CD4-positive, alpha-beta memory T cell (primary cell): ENCODE data around the gene TMED1. TPM values are rescaled to one million over a fixed set of nuclear protein-coding genes. Genes with fewer than 3 reads are reported as not detected.
A peak's percentile ranks its signal among the peaks of the same experiment; 100 is the strongest.

ENCODE experiments used
- CTCF ChIA-PET: fragments of 350-600 bp; sonication (Branson Sonifier 250); formaldehyde crosslinking; loops from one replicate; lab custom pipeline; 2021; ENCODE audit warnings: inconsistent platforms; ENCODE audit not compliant: partially characterized antibody; lab: Charles Lee
- POLR2A ChIA-PET: fragments of 350-600 bp; sonication (Branson Sonifier 250); formaldehyde crosslinking; loops from one replicate; lab custom pipeline; 2021; ENCODE audit not compliant: partially characterized antibody; lab: Charles Lee
- DNase-seq, 5 donors: peaks; one replicate each; pipeline versions ENCODE4 v3.0.0 to v3.0.0-alpha.2; 2020 to 2022; ENCODE audit warnings: mixed read lengths in 1 of 5
- H3K27ac ChIP-seq: one replicate; pipeline ENCODE4 v1.7.0; 2013; ENCODE audit warnings: low read depth, low read length
- H3K27me3 ChIP-seq: 2 replicates; pipeline ENCODE4 v1.7.0; 2013; ENCODE audit warnings: mild to moderate bottlenecking, low read length, moderate library complexity; ENCODE audit not compliant: insufficient read depth
- H3K36me3 ChIP-seq: 2 replicates; pipeline ENCODE4 v1.7.0; 2013; ENCODE audit warnings: mild to moderate bottlenecking, low read length, moderate library complexity; ENCODE audit not compliant: insufficient read depth
- H3K4me1 ChIP-seq: 2 replicates; pipeline ENCODE4 v1.7.0; 2013; ENCODE audit warnings: mild to moderate bottlenecking, low read length, moderate library complexity; ENCODE audit not compliant: insufficient read depth
- H3K4me3 ChIP-seq, 2 donors: one replicate each; pipeline ENCODE4 v1.7.0; 2013; ENCODE audit warnings: low read length in 2 of 2, mild to moderate bottlenecking in 1 of 2
- H3K9me3 ChIP-seq, 2 donors: one replicate each; pipeline ENCODE4 v1.7.0; 2013; ENCODE audit warnings: low read length in 2 of 2, control low read depth in 1 of 2; ENCODE audit not compliant: control insufficient read depth in 1 of 2
- H3K27ac Mint-ChIP-seq, 7 donors: one replicate each; pipeline ENCODE4 v1.8.0; 2020 to 2021; ENCODE audit warnings: mixed read lengths in 7 of 7, mild to moderate bottlenecking in 6 of 7, inconsistent platforms in 3 of 7, moderate library complexity in 3 of 7
- H3K27me3 Mint-ChIP-seq, 2 donors: one replicate each; pipeline ENCODE4 v1.8.0; 2020 to 2021; ENCODE audit warnings: mixed read lengths in 2 of 2
- H3K36me3 Mint-ChIP-seq, 2 donors: one replicate each; pipeline ENCODE4 v1.8.0; 2020 to 2021; ENCODE audit warnings: mixed read lengths in 2 of 2, inconsistent platforms in 1 of 2, mild to moderate bottlenecking in 1 of 2
- H3K4me1 Mint-ChIP-seq, 4 donors: one replicate each; pipeline ENCODE4 v1.8.0; 2020 to 2021; ENCODE audit warnings: mixed read lengths in 4 of 4, mild to moderate bottlenecking in 1 of 4
- H3K4me3 Mint-ChIP-seq, 8 donors: one replicate each; pipeline ENCODE4 v1.8.0; 2020 to 2021; ENCODE audit warnings: mixed read lengths in 8 of 8, mild to moderate bottlenecking in 7 of 8, moderate library complexity in 6 of 8, inconsistent platforms in 3 of 8
- H3K9me3 Mint-ChIP-seq, 8 donors: one replicate each; pipeline ENCODE4 v1.8.0; 2020 to 2021; ENCODE audit warnings: mixed read lengths in 8 of 8, mild to moderate bottlenecking in 5 of 8, inconsistent platforms in 3 of 8, moderate library complexity in 1 of 8
- intact Hi-C: fragments of 100-400 bp; cut with micrococcal nuclease; formaldehyde crosslinking; loops from one replicate; pipeline ENCODE4 v1.15.1; 2023
- polyA plus RNA-seq, 2 donors: library from polyadenylated mRNA; unstranded; fragments of 300-500 nt; fragmentation: Illumina TruSeq; gene quantifications; one replicate each; pipeline ENCODE4 v1.2.3, GENCODE V29; 2021
- total RNA-seq, 2 experiments: library from RNA; stranded (reverse); gene quantifications; one replicate each; pipeline ENCODE4 v1.2.3, GENCODE V29; 2021

TMED1 gene
- total and polyA plus RNA-seq, 4 experiments from 2014 or later: 9.0 to 24.9 (median 17.8) TPM

DNA sequence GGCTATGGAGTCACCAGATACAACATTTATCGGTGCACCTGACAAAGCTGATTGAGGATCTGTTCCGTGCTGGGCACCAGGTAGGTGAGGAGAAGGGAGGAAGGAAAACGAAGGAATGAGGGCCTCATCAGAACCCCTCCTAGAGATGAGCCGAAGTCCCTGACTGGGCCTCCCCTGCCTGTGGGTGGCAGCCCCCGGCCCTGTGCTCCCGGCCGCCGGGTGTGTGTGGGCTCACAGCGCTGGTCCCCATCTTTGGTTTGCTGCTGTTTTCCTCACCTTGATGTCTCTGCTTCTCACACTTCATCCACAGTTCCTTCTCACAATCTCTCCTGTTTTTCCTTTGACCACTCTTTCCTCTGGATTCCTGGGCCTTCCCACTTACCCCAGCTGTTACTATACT, 32.8 kb downstream of the TMED1 start:
- peaks cover 52% of the 10 kb centered on the region for H3K36me3 ChIP-seq
- H3K27ac ChIP-seq: no peak overlapping the region
- H3K9me3 Mint-ChIP-seq: peaks cover 0 to 1% (median 0%) of the 10 kb centered on the region in 8 donors
- H3K4me3 ChIP-seq: no peak overlapping the region
- DNase-seq: no peak
- peaks cover 38 to 57% of the 10 kb centered on the region in 2 donors for H3K36me3 Mint-ChIP-seq
- ChIA-PET POLR2A (no interaction called here), CTCF (no interaction called here)
- H3K9me3 ChIP-seq: no peaks in the 10 kb centered on the region
- intact Hi-C loops: no loop called here
- H3K4me1 ChIP-seq: peaks cover 9% of the 10 kb centered on the region
- H3K27ac Mint-ChIP-seq: peak overlapping the region in 6 of 7 donors; percentile 6 to 78 (median 48)
- H3K4me1 Mint-ChIP-seq: peaks cover 3 to 27% (median 7%) of the 10 kb centered on the region in 4 donors
- H3K27me3 ChIP-seq: no peaks in the 10 kb centered on the region
- no peaks in the 10 kb centered on the region for H3K27me3 Mint-ChIP-seq
- H3K4me3 Mint-ChIP-seq: no peak overlapping the region

DNA sequence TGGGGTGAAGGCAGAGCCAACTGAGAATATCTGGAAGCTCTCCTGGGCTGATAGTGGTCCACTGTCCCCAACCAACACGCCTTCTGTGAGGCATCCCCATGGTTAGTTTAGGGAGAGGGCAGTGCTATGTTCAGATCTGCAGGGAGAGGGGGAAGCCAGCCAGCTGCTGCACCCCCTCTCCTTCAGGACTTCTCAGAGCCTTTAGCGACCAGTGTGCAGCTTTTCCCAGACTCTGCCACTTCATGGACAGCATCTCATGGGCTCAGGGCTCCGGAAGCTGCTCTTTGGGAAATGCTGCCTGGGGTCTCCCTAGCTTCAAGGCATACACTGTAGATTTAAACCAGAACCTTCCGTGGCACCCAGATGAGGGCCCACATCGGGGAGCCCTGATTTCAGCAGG, 33.5 kb downstream of the TMED1 start:
- no peaks in the 10 kb centered on the region for H3K27me3 Mint-ChIP-seq
- no peak for DNase-seq
- CTCF ChIA-PET: no interaction called here
- H3K36me3 Mint-ChIP-seq: peaks cover 34 to 63% of the 10 kb centered on the region in 2 donors
- POLR2A ChIA-PET: no interaction called here
- Histone ChIP-seq H3K27ac (no peak overlapping the region), H3K9me3 (no peaks in the 10 kb centered on the region), H3K4me3 (no peak overlapping the region), H3K36me3 (peaks cover 52% of the 10 kb centered on the region), H3K4me1 (peaks cover 16% of the 10 kb centered on the region), H3K27me3 (no peaks in the 10 kb centered on the region)
- intact Hi-C loops: no loop called here
- peaks cover 0 to 2% (median 0%) of the 10 kb centered on the region in 8 donors for H3K9me3 Mint-ChIP-seq
- no peak overlapping the region for H3K4me3 Mint-ChIP-seq
- peaks cover 8 to 33% (median 13%) of the 10 kb centered on the region in 4 donors for H3K4me1 Mint-ChIP-seq
- H3K27ac Mint-ChIP-seq: peak overlapping the region in 2 of 7 donors; percentile 32 to 52

DNA sequence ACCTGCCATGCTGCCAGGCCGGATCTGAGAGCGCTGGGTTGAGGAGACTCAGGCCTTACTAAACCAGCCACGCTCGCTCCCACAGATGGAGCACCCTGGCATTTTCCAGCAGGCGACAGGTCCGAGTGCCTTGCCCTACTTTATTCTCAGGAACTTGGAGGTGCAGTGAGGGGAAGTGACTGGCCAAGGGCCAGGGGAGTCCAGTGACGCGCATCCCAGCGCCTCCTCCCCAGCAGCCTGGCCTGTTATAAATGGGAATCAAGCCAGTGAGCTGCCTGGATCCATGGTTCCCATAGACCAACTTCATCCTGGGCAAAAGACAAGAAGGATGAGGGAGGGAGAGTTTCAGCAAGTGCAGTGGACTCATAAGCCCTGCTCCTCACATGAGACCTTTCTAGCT, 35.5 kb downstream of the TMED1 start:
- peaks cover 36% of the 10 kb centered on the region for H3K4me1 ChIP-seq
- Mint-ChIP-seq H3K27ac (peak overlapping the region in 3 of 7 donors; percentile 37 to 98 (median 65)), H3K36me3 (peaks cover 35 to 64% of the 10 kb centered on the region in 2 donors), H3K4me1 (peaks cover 14 to 49% (median 25%) of the 10 kb centered on the region in 4 donors), H3K27me3 (no peaks in the 10 kb centered on the region), H3K9me3 (peaks cover 0 to 2% (median 0%) of the 10 kb centered on the region in 8 donors), H3K4me3 (no peak overlapping the region)
- no peak overlapping the region for H3K4me3 ChIP-seq
- H3K36me3 ChIP-seq: peaks cover 56% of the 10 kb centered on the region
- intact Hi-C loops: no loop called here
- no peak overlapping the region for H3K27ac ChIP-seq
- DNase-seq: no peak
- H3K27me3 ChIP-seq: no peaks in the 10 kb centered on the region
- ChIA-PET POLR2A (interaction anchor here (0.7 to 1.4 kb wide), 2 partner anchors 36 to 41 kb away, joined by 3 to 4 read pairs; partner anchors contain the start of gene TMED1), CTCF (interaction anchor here (0.6 to 1.6 kb wide), 5 partner anchors 21 to 138 kb away, joined by 3 to 5 read pairs (median 3); partner anchors contain the start of gene DNM2)
- no peaks in the 10 kb centered on the region for H3K9me3 ChIP-seq

GRCh38 chr19:10797541-10798256, 38.3 kb downstream of the TMED1 start:
- H3K36me3 ChIP-seq: peaks cover 55% of the 10 kb centered on the region
- Mint-ChIP-seq H3K27ac (peak overlapping the region; percentile 97 to 99 (median 98)), H3K4me1 (peaks cover 20 to 45% (median 29%) of the 10 kb centered on the region in 4 donors), H3K27me3 (no peaks in the 10 kb centered on the region), H3K36me3 (peaks cover 25 to 64% of the 10 kb centered on the region in 2 donors), H3K9me3 (peaks cover 0 to 2% (median 0%) of the 10 kb centered on the region in 8 donors), H3K4me3 (peak overlapping the region; percentile 78 to 90 (median 86))
- intact Hi-C loops: loop anchor here (1.0 kb wide), 2 partner anchors 67 to 80 kb away; no protein-coding TSS in a partner anchor
- H3K4me3 ChIP-seq: peak overlapping the region in 1 of 2 donors; percentile 29
- H3K27me3 ChIP-seq: no peaks in the 10 kb centered on the region
- no peaks in the 10 kb centered on the region for H3K9me3 ChIP-seq
- DNase-seq: peak; percentile 85 to 97 (median 88)
- CTCF ChIA-PET: interaction anchor here (0.9 to 1.2 kb wide), 2 partner anchors 68 to 80 kb away, joined by 3 to 6 read pairs; partner anchors contain the start of gene DNM2
- POLR2A ChIA-PET: interaction anchor here (0.7 to 2.7 kb wide), 7 partner anchors 34 to 147 kb away, joined by 3 to 11 read pairs (median 3); partner anchors contain the start of genes DNM2, QTRT1 and TMED1
- peak overlapping the region; percentile 75 for H3K27ac ChIP-seq
- peaks cover 40% of the 10 kb centered on the region for H3K4me1 ChIP-seq

- no peaks in the 10 kb centered on the region for H3K27me3 ChIP-seq
- ChIA-PET POLR2A (interaction anchor here (0.7 to 2.7 kb wide), 6 partner anchors 33 to 147 kb away, joined by 3 to 11 read pairs (median 4); partner anchors contain the start of genes DNM2, QTRT1 and TMED1), CTCF (no interaction called here)
- peaks cover 20 to 45% (median 29%) of the 10 kb centered on the region in 4 donors for H3K4me1 Mint-ChIP-seq
- peak overlapping the region in 1 of 2 donors; percentile 29 for H3K4me3 ChIP-seq
- intact Hi-C loops: loop anchor here (1.0 kb wide), 2 partner anchors 67 to 80 kb away; no protein-coding TSS in a partner anchor
- H3K9me3 Mint-ChIP-seq: peaks cover 0 to 2% (median 0%) of the 10 kb centered on the region in 8 donors
- H3K9me3 ChIP-seq: no peaks in the 10 kb centered on the region
- peak overlapping the region; percentile 75 for H3K27ac ChIP-seq
- H3K27ac Mint-ChIP-seq: peak overlapping the region; percentile 97 to 99 (median 98)
- H3K27me3 Mint-ChIP-seq: no peaks in the 10 kb centered on the region
- DNase-seq: peak; percentile 58 to 82 (median 68)
- peaks cover 40% of the 10 kb centered on the region for H3K4me1 ChIP-seq
- H3K36me3 ChIP-seq: peaks cover 52% of the 10 kb centered on the region
- H3K36me3 Mint-ChIP-seq: peaks cover 25 to 64% of the 10 kb centered on the region in 2 donors
- peak overlapping the region; percentile 78 to 90 (median 86) for H3K4me3 Mint-ChIP-seq
These were observed 38.9 kb downstream of the TMED1 start for GRCh38 chr19:10797078-10797477.

GRCh38 chr19:10796653-10797052, 39.4 kb downstream of the TMED1 start:
- ChIA-PET POLR2A (interaction anchor here (0.7 to 2.7 kb wide), 7 partner anchors 18 to 146 kb away, joined by 3 to 11 read pairs (median 3); partner anchors contain the start of genes DNM2, QTRT1 and TMED1), CTCF (no interaction called here)
- H3K27me3 Mint-ChIP-seq: no peaks in the 10 kb centered on the region
- Histone ChIP-seq H3K9me3 (no peaks in the 10 kb centered on the region), H3K27ac (peak overlapping the region; percentile 75), H3K27me3 (no peaks in the 10 kb centered on the region), H3K4me3 (peak overlapping the region in 1 of 2 donors; percentile 29), H3K4me1 (peaks cover 40% of the 10 kb centered on the region), H3K36me3 (peaks cover 51% of the 10 kb centered on the region)
- H3K9me3 Mint-ChIP-seq: peaks cover 0 to 2% (median 0%) of the 10 kb centered on the region in 8 donors
- H3K4me1 Mint-ChIP-seq: peaks cover 20 to 45% (median 29%) of the 10 kb centered on the region in 4 donors
- H3K36me3 Mint-ChIP-seq: peaks cover 25 to 66% of the 10 kb centered on the region in 2 donors
- intact Hi-C loops: loop anchor here (1.0 kb wide), 2 partner anchors 68 to 79 kb away; no protein-coding TSS in a partner anchor
- H3K4me3 Mint-ChIP-seq: peak overlapping the region; percentile 78 to 90 (median 86)
- DNase-seq: no peak
- H3K27ac Mint-ChIP-seq: peak overlapping the region; percentile 97 to 99 (median 98)
